CD14-positive monocyte (primary cell): ENCODE results near the gene TMEM212. TPM values are rescaled to one million over a fixed set of nuclear protein-coding genes. Genes with fewer than 3 reads are reported as not detected.

Source experiments
- DNase-seq, 3 donors: peaks; one replicate each; pipeline ENCODE4 v3.0.0-alpha.2; 2011 to 2022
- H2AFZ ChIP-seq: 2 replicates; pipeline ENCODE4 v1.6.0; 2012; ENCODE audit warnings: mild to moderate bottlenecking, low read depth, low read length, inconsistent platforms; ENCODE audit not compliant: insufficient read depth, poor library complexity, severe bottlenecking
- H3K27ac ChIP-seq, 2 donors: 1 replicate in 1 of 2; 2 replicates in 1 of 2; pipeline ENCODE4 v1.5.1; 2012 to 2013; ENCODE audit warnings: low read length in 2 of 2, control low read depth in 1 of 2, inconsistent platforms in 1 of 2, low read depth in 1 of 2, mild to moderate bottlenecking in 1 of 2
- H3K27me3 ChIP-seq, 2 donors: one replicate each; pipeline versions ENCODE4 v1.6.0 to v1.6.1; 2011 to 2013; ENCODE audit warnings: low read length in 2 of 2; ENCODE audit not compliant: control insufficient read depth in 2 of 2, insufficient read depth in 2 of 2
- H3K36me3 ChIP-seq, 2 donors: replicated peaks in 1 of 2; 1 replicate in 1 of 2; 2 replicates in 1 of 2; pipeline versions ENCODE4 v1.5.1 to v1.6.1; 2012 to 2013; ENCODE audit warnings: low read length in 2 of 2, control low read depth in 1 of 2, inconsistent platforms in 1 of 2, mild to moderate bottlenecking in 1 of 2; ENCODE audit not compliant: insufficient read depth in 2 of 2, control insufficient read depth in 1 of 2
- H3K4me1 ChIP-seq, 2 donors: 1 replicate in 1 of 2; 2 replicates in 1 of 2; pipeline versions ENCODE4 v1.5.1 to v1.6.1; 2012 to 2013; ENCODE audit warnings: low read length in 2 of 2, control low read depth in 1 of 2, inconsistent platforms in 1 of 2, mild to moderate bottlenecking in 1 of 2, moderate library complexity in 1 of 2; ENCODE audit not compliant: insufficient read depth in 2 of 2, control insufficient read depth in 1 of 2
- H3K4me2 ChIP-seq: replicated peaks from 2 replicates; pipeline ENCODE3; 2012; ENCODE audit warnings: low read length, moderate library complexity, mild to moderate bottlenecking; ENCODE audit not compliant: poor library complexity, severe bottlenecking; ENCODE audit errors: extremely low read depth
- H3K4me3 ChIP-seq, 3 experiments: fragments of 200-600 bp in 1 of 3; sonication (generic) in 1 of 3; replicated peaks in 1 of 3; 1 replicate in 2 of 3; 2 replicates in 1 of 3; pipeline ENCODE4 v1.5.1; 2011 to 2013; ENCODE audit warnings: low read length in 3 of 3, mild to moderate bottlenecking in 3 of 3, control low read depth in 2 of 3, low read depth in 2 of 3, inconsistent platforms in 1 of 3, moderate library complexity in 1 of 3
- H3K79me2 ChIP-seq: 2 replicates; pipeline ENCODE4 v1.6.0; 2012; ENCODE audit warnings: mild to moderate bottlenecking, control low read depth, inconsistent platforms, low read length, moderate library complexity; ENCODE audit not compliant: insufficient read depth
- H3K9ac ChIP-seq: 2 replicates; pipeline ENCODE4 v1.6.0; 2017; ENCODE audit warnings: low read length, mild to moderate bottlenecking; ENCODE audit not compliant: insufficient read depth, poor library complexity, severe bottlenecking
- H3K9me3 ChIP-seq, 2 donors: replicated peaks in 1 of 2; 1 replicate in 1 of 2; 2 replicates in 1 of 2; pipeline versions ENCODE4 v1.5.1 to v1.6.1; 2012 to 2013; ENCODE audit warnings: low read length in 2 of 2, control low read depth in 1 of 2; ENCODE audit not compliant: control insufficient read depth in 1 of 2, insufficient read depth in 1 of 2
- H4K20me1 ChIP-seq: 2 replicates; pipeline ENCODE4 v1.6.0; 2012; ENCODE audit warnings: mild to moderate bottlenecking, low read length, control low read depth, moderate library complexity; ENCODE audit not compliant: insufficient read depth
- H3K27ac Mint-ChIP-seq, 7 donors: one replicate each; pipeline ENCODE4 v1.8.0; 2020; ENCODE audit warnings: mild to moderate bottlenecking in 7 of 7, mixed read lengths in 7 of 7, moderate library complexity in 6 of 7, inconsistent platforms in 2 of 7
- H3K27me3 Mint-ChIP-seq, 3 donors: one replicate each; pipeline ENCODE4 v1.8.0; 2021 to 2022; ENCODE audit warnings: low read depth in 3 of 3, mild to moderate bottlenecking in 3 of 3, mixed read lengths in 3 of 3, moderate library complexity in 3 of 3, inconsistent platforms in 1 of 3
- H3K36me3 Mint-ChIP-seq, 2 donors: one replicate each; pipeline ENCODE4 v1.8.0; 2020; ENCODE audit warnings: mixed read lengths in 2 of 2, inconsistent platforms in 1 of 2, mild to moderate bottlenecking in 1 of 2
- H3K4me1 Mint-ChIP-seq: one replicate; pipeline ENCODE4 v1.8.0; 2020; ENCODE audit warnings: mild to moderate bottlenecking, mixed read lengths
- H3K4me3 Mint-ChIP-seq, 2 donors: one replicate each; pipeline ENCODE4 v1.8.0; 2020; ENCODE audit warnings: mild to moderate bottlenecking in 2 of 2, mixed read lengths in 2 of 2, moderate library complexity in 1 of 2
- H3K9me3 Mint-ChIP-seq, 7 donors: one replicate each; pipeline ENCODE4 v1.8.0; 2020 to 2022; ENCODE audit warnings: mixed read lengths in 7 of 7, mild to moderate bottlenecking in 6 of 7, moderate library complexity in 6 of 7, inconsistent platforms in 2 of 7
- CTCF ChIP-seq: fragments of 200-600 bp; IDR thresholded peaks from one replicate; pipeline ENCODE4 v1.8.0; 2022; ENCODE audit warnings: antibody characterized with exemption, mild to moderate bottlenecking
- WGBS: methylation state at CpG from one replicate; pipeline ENCODE4 v1.1.5; 2013; ENCODE audit warnings: missing lambda C conversion rate; ENCODE audit not compliant: insufficient coverage; 5-methylcytosine and 5-hydroxymethylcytosine counted together
- intact Hi-C, 2 donors: fragments of 100-400 bp; cut with micrococcal nuclease; formaldehyde crosslinking; loops; one replicate each; pipeline versions ENCODE4 v1.15.0 to v1.15.1; 2023
- polyA plus RNA-seq, 3 donors: library from polyadenylated mRNA; depleted of rRNA in 1 of 3; unstranded in 2 of 3; stranded (reverse) in 1 of 3; fragments of 300-500 nt in 2 of 3; fragments of >200 nt in 1 of 3; fragmentation: Illumina TruSeq in 2 of 3; gene quantifications; 1 replicate in 2 of 3; 2 replicates in 1 of 3; pipeline ENCODE4 v1.2.3, GENCODE V29; 2012 to 2021

The TMEM212 gene
- polyA plus RNA-seq, 3 donors: not detected

GRCh38 chr3:171878461-171879225, 35.5 kb downstream of the TMEM212 start:
- H3K27me3 Mint-ChIP-seq: no peaks in the 10 kb centered on the region
- Histone ChIP-seq H3K4me3 (no peak overlapping the region), H3K4me1 (no peaks in the 10 kb centered on the region), H3K4me2 (no peak overlapping the region), H2AFZ (no peak overlapping the region), H4K20me1 (no peaks in the 10 kb centered on the region), H3K79me2 (no peaks in the 10 kb centered on the region), H3K9ac (no peak overlapping the region), H3K27ac (no peak overlapping the region), H3K9me3 (no peaks in the 10 kb centered on the region), H3K36me3 (no peaks in the 10 kb centered on the region), H3K27me3 (no peaks in the 10 kb centered on the region)
- no peak overlapping the region for H3K27ac Mint-ChIP-seq
- TF ChIP-seq CTCF: no peak
- no peak overlapping the region for H3K4me3 Mint-ChIP-seq
- no peak for DNase-seq
- no peaks in the 10 kb centered on the region for H3K36me3 Mint-ChIP-seq
- H3K9me3 Mint-ChIP-seq: no peaks in the 10 kb centered on the region
- 100% methylated on average over 1 of the region's 4 CpGs for WGBS
- intact Hi-C loops: no loop called here
- peaks cover 6% of the 10 kb centered on the region for H3K4me1 Mint-ChIP-seq

GRCh38 chr3:171879472-171879871, 36.3 kb downstream of the TMEM212 start:
- no peak overlapping the region for H3K4me3 Mint-ChIP-seq
- H3K4me1 Mint-ChIP-seq: peaks cover 12% of the 10 kb centered on the region

More at GRCh38 chr3:171879472-171879871, 36.3 kb downstream of the TMEM212 start:
- peaks cover 3 to 4% of the 10 kb centered on the region in 2 donors for H3K4me1 ChIP-seq
- H3K27ac ChIP-seq: no peak overlapping the region
- Mint-ChIP-seq H3K27ac (no peak overlapping the region), H3K36me3 (no peaks in the 10 kb centered on the region), H3K27me3 (no peaks in the 10 kb centered on the region), H3K9me3 (no peaks in the 10 kb centered on the region)
- TF ChIP-seq CTCF: no peak
- no peaks in the 10 kb centered on the region for H3K27me3 ChIP-seq
- H3K9ac ChIP-seq: no peak overlapping the region
- no peak for DNase-seq
- intact Hi-C loops: no loop called here
- no peaks in the 10 kb centered on the region for H3K36me3 ChIP-seq
- 100% methylated on average over 2 of the region's 3 CpGs for WGBS
- no peak overlapping the region for H3K4me2 ChIP-seq
- H4K20me1 ChIP-seq: no peaks in the 10 kb centered on the region
- no peak overlapping the region for H2AFZ ChIP-seq
- no peaks in the 10 kb centered on the region for H3K9me3 ChIP-seq
- no peaks in the 10 kb centered on the region for H3K79me2 ChIP-seq
- no peak overlapping the region for H3K4me3 ChIP-seq
